CD4-positive, alpha-beta T cell treated with Interleukin-15 for 1 hour (primary cell): ENCODE measurements around the gene WDFY4.
"Not testable (repeated sequence)": the region's sequence is repeated elsewhere in the genome, so short reads cannot be mapped to it uniquely, and the experiment has no call there.

Source experiments
- DNase-seq: peaks from one replicate; pipeline ENCODE4 v3.0.0-alpha.2; 2020

WDFY4 gene

GRCh38 chr10:48684792-48685623, at the start of gene WDFY4:
TSS of gene WDFY4 (plus strand) at chr10:48684873. CDS start at chr10:48709733, 24,860 bp downstream.
- peak; percentile 68 for DNase-seq

GRCh38 chr10:48634984-48635557, 49.6 kb upstream of the WDFY4 start:
- no peak for DNase-seq

- DNase-seq = no peak
Observed at GRCh38 chr10:48636231-48636630, 48.4 kb upstream of the WDFY4 start.

DNA sequence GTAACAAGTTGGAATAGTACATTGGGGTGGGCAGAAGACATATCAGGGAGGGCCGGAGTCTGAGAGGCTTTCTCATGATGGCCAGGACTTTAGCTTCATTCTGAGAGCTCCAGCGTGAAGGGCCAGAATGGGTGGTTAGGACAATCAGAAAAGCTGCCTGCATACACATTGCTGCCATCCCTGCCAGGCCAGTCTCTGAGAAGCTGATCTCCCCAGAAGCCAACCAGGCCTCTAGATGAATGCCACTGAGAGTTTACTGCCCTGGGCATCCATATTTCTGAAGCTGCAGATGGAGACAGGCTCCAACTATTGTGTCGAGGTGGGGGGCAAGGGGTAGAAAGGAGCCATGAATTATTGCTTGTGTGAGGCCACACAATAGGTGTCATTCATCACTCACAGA, 47.8 kb upstream of the WDFY4 start:
- no peak for DNase-seq

DNA sequence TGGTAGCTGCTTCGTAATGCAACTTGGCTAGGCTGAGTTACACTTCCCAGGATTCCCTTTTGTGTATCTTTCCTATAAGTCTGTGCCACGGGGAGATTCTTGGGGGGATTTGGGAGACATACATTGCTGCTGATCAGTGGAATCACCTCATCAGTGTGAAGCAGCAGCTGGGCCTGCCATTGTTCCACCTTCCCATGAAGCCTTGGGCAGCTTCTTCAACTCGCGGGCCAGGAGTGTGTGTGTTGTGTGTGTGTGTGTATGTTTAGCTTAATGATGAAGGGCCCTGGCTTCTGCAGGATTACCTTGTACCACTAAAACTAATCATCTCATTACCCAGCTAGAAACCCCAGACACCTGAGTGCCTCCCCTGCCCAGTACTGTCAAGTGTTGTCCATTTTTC, 46.5 kb upstream of the WDFY4 start:
- DNase-seq = no peak

GRCh38 chr10:48638739-48639527, 45.7 kb upstream of the WDFY4 start:
- no peak for DNase-seq

DNA sequence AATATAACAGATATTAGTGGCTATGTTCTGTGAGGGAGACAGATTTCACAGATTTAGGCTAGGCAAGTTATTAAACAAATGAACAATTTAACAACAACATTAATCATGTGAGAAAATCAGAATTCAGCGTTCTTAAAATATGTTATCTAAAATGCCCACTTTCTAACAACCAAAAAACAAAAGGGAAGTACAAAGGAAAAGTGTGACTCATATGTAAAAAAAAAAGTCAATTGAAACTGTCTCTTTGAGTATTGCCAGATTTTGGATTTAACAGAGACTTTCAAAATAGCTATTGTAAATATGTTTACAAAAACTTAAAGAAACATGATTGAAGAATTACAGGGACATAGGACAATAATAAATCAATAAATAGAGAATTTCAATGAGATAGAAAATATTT, 45.0 kb upstream of the WDFY4 start:
- DNase-seq = no peak

- no peak for DNase-seq
Observed at GRCh38 chr10:48640326-48640725, 44.3 kb upstream of the WDFY4 start.

DNA sequence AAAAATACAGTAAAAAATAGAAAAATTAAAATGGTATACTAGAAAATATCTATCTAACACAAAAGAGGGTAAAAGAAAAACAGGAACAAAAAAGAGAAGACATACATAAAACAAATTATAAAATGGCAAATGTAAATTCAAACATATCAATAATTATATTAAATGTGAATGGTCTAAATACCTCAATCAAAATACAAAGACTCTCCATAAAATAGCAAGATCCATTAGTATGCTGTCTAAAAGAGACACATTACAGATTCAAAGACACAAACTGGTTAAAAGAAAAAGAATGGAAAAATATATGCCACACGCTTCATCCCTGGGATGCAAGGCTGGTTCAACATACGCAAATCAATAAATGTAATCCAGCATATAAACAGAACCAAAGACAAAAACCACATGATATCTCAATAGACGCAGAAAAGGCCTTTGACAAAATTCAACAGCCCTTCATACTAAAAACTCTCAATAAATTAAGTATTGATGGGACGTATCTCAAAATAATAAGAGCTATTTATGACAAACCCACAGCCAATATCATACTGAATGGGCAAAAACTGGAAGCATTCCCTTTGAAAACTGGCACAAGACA, 43.5 kb upstream of the WDFY4 start:
- DNase-seq = not testable (repeated sequence)

DNA sequence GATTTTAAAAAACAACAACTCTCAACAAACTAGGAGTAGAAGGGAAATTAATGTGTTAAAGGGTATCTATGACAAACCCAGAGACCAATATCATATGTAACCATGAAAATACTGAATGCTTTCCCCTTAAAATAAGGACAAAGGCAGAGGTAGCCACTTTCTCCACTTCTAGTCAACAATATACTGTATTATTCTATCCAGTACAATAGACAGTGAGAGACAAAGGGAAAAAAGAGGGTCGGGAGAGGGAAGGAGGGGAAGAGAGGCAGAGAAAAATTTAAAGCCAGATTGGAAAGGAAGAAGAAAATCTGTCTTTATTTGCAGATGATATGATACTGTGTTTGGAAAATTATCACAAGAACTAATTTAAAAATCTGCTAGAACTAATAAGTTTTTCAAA, 39.1 kb upstream of the WDFY4 start:
- DNase-seq = no peak

GRCh38 chr10:48647073-48647472, 37.6 kb upstream of the WDFY4 start:
- DNase-seq = not testable (repeated sequence)

DNA sequence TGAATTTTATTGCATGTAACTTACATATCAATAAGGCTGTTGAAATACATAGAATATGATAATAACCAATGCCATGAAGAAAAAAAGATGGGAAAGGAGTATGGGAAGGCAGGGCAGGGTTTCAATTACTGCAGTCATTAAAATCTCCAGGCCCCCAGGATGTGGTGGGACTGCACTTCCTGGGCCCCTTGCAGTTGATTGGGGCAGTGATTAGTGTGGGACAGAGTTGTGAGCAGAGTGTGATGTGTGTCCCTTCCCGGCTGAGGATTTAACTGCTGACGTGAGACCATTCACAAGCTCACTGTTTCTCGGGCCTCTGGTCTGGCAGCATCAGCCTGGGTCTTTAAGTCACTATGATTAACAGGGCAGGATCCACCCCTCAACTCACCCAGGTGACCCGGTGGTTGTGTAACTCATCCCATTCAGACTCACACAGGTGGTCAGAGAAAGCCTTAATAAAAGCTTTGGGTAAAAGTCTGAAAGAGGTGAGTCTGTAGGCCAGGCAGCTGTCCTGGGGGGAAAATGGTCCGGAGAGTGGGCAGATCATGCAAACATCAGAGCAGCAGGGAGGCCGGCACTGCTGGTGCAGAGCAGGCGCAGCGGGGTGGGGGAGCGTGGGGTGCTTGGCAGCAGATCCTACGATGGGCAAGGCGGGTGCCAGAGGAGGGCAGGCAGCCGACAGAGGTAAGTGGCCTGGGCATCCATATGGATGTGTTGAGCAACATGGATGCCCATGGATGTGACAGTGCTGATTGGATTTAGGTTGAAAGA, 36.3 kb upstream of the WDFY4 start:
- no peak for DNase-seq

- no peak for DNase-seq
Observed at GRCh38 chr10:48649349-48649944, 35.2 kb upstream of the WDFY4 start.

DNA sequence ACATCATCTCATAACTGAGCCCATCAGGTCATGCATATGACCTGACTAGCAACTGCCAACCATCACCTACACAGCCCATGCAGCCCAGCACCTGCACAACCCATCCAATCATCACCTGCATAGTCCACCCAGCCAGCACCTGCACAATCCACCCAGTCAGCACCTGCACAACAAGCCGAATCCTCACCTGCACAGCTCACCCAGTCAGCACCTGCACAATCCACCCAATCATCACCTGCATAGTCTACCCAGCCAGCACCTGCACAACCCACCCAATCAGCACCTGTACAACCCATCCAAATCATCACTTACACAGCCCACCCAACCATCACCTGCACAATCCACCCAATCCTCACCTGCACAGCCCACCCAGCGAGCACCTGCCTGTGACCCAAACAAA, 33.4 kb upstream of the WDFY4 start:
- no peak for DNase-seq

DNA sequence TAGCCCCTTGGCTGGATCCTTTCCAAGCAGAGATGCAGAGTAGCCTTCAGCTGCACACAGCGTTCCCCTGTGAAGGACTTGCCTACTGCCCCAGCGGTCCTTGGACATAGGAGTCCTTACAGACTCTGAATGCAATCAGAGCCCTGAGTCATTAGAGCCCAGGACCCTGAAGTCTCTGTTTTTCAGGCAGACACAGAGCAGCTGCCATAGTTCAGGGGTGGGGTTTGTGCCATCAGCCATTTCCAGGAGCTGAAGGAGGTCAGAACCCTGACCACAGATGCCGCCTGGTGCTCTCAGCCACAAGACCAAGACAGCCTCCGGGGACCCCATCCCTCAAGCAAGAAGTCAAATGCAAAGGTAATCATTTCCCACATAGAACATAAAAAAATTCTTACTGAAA, 32.8 kb upstream of the WDFY4 start:
- no peak for DNase-seq

DNA sequence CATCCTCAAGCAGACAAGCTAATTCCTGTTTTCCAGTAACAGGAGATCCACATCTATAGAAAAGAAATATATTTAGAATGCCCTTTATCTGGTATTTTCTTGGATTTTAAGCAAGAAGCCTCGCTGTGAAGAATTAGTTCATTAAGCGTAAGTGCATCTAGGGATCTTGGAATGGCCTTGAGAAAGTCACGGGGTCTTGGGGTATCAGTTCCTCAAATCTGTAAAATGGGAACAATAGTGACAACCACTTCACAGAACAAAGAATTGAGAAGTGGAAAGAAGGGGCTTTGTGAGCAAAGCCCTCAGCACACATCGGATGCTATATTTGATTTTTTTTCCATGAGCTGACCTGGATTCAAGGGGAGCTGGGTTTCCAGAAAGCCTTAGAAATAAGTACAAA, 32.3 kb upstream of the WDFY4 start:
- DNase-seq = no peak

GRCh38 chr10:48653347-48653746, 31.3 kb upstream of the WDFY4 start:
- no peak for DNase-seq

- no peak for DNase-seq
Observed at GRCh38 chr10:48653944-48654698, 30.6 kb upstream of the WDFY4 start.

DNA sequence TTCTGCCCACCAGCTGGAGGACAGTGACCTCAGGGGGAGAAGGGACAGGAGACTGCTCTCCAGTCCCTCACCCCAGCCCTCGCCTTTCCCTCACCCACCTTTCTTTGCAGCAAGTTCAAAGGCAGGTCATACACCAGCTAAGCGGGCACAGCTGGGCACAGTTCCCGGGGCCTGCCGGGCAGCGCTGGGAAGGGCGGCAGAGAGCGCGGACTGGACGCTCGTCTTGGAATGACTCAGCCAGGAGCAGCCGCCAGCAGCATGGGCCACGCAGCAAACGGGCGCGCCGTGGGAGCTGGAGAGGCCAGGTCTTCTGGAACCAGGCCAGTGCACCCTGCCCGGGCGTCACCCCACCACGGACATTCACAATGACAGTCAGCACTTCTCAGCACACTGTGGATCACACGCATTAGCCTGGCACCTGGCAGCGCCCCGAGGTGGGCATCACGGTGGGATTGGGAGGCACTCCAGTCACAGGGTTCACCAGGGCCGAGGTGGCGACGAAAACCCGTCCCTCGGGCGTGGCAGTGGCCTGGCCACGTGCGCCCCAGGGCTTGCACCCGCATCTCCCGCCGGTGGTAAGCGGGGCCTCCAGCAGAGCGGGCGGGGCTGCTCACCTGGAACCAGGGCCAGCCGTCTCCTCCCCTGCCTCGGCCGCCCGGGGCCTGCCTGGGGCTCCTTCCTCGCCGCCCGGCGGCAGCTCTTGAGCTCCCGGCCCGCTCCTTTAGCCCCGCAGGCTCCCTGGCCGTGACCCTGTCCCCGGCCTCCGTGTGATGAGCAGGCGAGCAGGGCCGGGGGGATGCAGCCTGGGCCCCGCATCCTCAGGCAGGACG, 29.0 kb upstream of the WDFY4 start:
- DNase-seq = peak; percentile 36

- peak; percentile 89 for DNase-seq
Observed at GRCh38 chr10:48656241-48656913, 28.3 kb upstream of the WDFY4 start.
